Trophoblast cell (in vitro differentiated cells and primary cell): ENCODE data around the gene FOSB.

Experiments
- DNase-seq, 2 donors: peaks; one replicate each; pipeline ENCODE4 v3.0.0-alpha.2; 2016
- H2AFZ ChIP-seq: 2 replicates; pipeline ENCODE4 v1.6.1; 2013; ENCODE audit warnings: low read length, moderate library complexity, mild to moderate bottlenecking; ENCODE audit not compliant: insufficient read depth, poor library complexity
- H2AK5ac ChIP-seq: 2 replicates; pipeline ENCODE4 v1.6.1; 2013; ENCODE audit warnings: mild to moderate bottlenecking, low read length
- H2BK120ac ChIP-seq: 2 replicates; pipeline ENCODE4 v1.6.1; 2013; ENCODE audit warnings: low read length, mild to moderate bottlenecking, moderate library complexity; ENCODE audit not compliant: insufficient read depth, poor library complexity
- H2BK12ac ChIP-seq: 2 replicates; pipeline ENCODE4 v1.6.1; 2013; ENCODE audit warnings: mild to moderate bottlenecking, low read length, moderate library complexity
- H2BK5ac ChIP-seq: 2 replicates; pipeline ENCODE4 v1.6.1; 2013; ENCODE audit warnings: low read length, low read depth, moderate library complexity, mild to moderate bottlenecking; ENCODE audit not compliant: poor library complexity
- H3K14ac ChIP-seq: 2 replicates; pipeline ENCODE4 v1.6.1; 2013; ENCODE audit warnings: mild to moderate bottlenecking, low read length
- H3K18ac ChIP-seq: 2 replicates; pipeline ENCODE4 v1.6.1; 2013; ENCODE audit warnings: mild to moderate bottlenecking, low read length
- H3K23ac ChIP-seq: 2 replicates; pipeline ENCODE4 v1.6.1; 2013; ENCODE audit warnings: low read length
- H3K27ac ChIP-seq: 2 replicates; pipeline ENCODE4 v1.5.1; 2013; ENCODE audit warnings: low read depth, mild to moderate bottlenecking, inconsistent platforms, low read length, moderate library complexity
- H3K27me3 ChIP-seq: 2 replicates; pipeline ENCODE4 v1.6.1; 2013; ENCODE audit warnings: inconsistent platforms, mild to moderate bottlenecking, low read length, moderate library complexity; ENCODE audit not compliant: insufficient read depth
- H3K36me3 ChIP-seq, 2 experiments: 1 replicate in 1 of 2; 2 replicates in 1 of 2; pipeline ENCODE4 v1.6.1; 2013; ENCODE audit warnings: low read length in 2 of 2, mild to moderate bottlenecking in 2 of 2, moderate library complexity in 1 of 2; ENCODE audit not compliant: insufficient read depth in 2 of 2, control insufficient read depth in 1 of 2
- H3K4ac ChIP-seq: 2 replicates; pipeline ENCODE4 v1.6.1; 2013; ENCODE audit warnings: low read depth, mild to moderate bottlenecking, low read length, moderate library complexity
- H3K4me1 ChIP-seq, 2 experiments: 1 replicate in 1 of 2; 2 replicates in 1 of 2; pipeline ENCODE4 v1.6.1; 2013; ENCODE audit warnings: low read length in 2 of 2, mild to moderate bottlenecking in 2 of 2, moderate library complexity in 1 of 2; ENCODE audit not compliant: insufficient read depth in 2 of 2, control insufficient read depth in 1 of 2
- H3K4me2 ChIP-seq: 2 replicates; pipeline ENCODE4 v1.6.1; 2013; ENCODE audit warnings: inconsistent platforms, mild to moderate bottlenecking, low read length, moderate library complexity
- H3K4me3 ChIP-seq: 2 replicates; pipeline ENCODE4 v1.5.1; 2013; ENCODE audit warnings: mild to moderate bottlenecking, low read depth, low read length, inconsistent platforms
- H3K79me1 ChIP-seq: one replicate; pipeline ENCODE4 v1.6.1; 2013; ENCODE audit warnings: low read length
- H3K79me2 ChIP-seq: 2 replicates; pipeline ENCODE4 v1.6.1; 2013; ENCODE audit warnings: low read length, mild to moderate bottlenecking; ENCODE audit not compliant: control insufficient read depth, insufficient read depth, poor library complexity
- H3K9ac ChIP-seq: 2 replicates; pipeline ENCODE4 v1.6.1; 2013; ENCODE audit warnings: mild to moderate bottlenecking, low read length
- H3K9me3 ChIP-seq: 2 replicates; pipeline ENCODE4 v1.6.1; 2013; ENCODE audit warnings: low read depth, mild to moderate bottlenecking, control low read depth, inconsistent platforms, low read length; ENCODE audit not compliant: insufficient read depth
- H4K12ac ChIP-seq: 2 replicates; pipeline ENCODE4 v1.6.1; 2013; ENCODE audit warnings: low read depth, mild to moderate bottlenecking, low read length, moderate library complexity
- H4K8ac ChIP-seq: 2 replicates; pipeline ENCODE4 v1.6.1; 2013; ENCODE audit warnings: low read depth, mild to moderate bottlenecking, low read length, moderate library complexity
- H4K91ac ChIP-seq: one replicate; pipeline ENCODE4 v1.6.1; 2013; ENCODE audit warnings: low read depth, mild to moderate bottlenecking, low read length, moderate library complexity
- WGBS: extraction: QIAGEN DNeasy Blood & Tissue Kit; methylation state at CpG from one replicate; pipeline ENCODE4 v1.1.7; 2013; ENCODE audit warnings: missing lambda C conversion rate; ENCODE audit not compliant: insufficient read length, insufficient coverage; ENCODE audit errors: extremely low coverage; 5-methylcytosine and 5-hydroxymethylcytosine counted together

Gene FOSB

GRCh38 chr19:45473367-45473681 lies 5.5 kb downstream of the FOSB start:
- H2BK5ac ChIP-seq: no peak overlapping the region
- H3K4me1 ChIP-seq: peaks cover 5 to 9% of the 10 kb centered on the region in 2 experiments
- H3K4me3 ChIP-seq: no peak overlapping the region
- no peak overlapping the region for H4K12ac ChIP-seq
- H3K79me2 ChIP-seq: peaks cover 2% of the 10 kb centered on the region
- H3K18ac ChIP-seq: no peak overlapping the region
- H4K91ac ChIP-seq: no peak overlapping the region
- H2AK5ac ChIP-seq: no peak overlapping the region
- no peak overlapping the region for H3K4me2 ChIP-seq
- no peaks in the 10 kb centered on the region for H3K27me3 ChIP-seq
- H3K14ac ChIP-seq: no peak overlapping the region
- no peak overlapping the region for H4K8ac ChIP-seq
- H3K4ac ChIP-seq: no peak overlapping the region
- peak; percentile 73 to 84 for DNase-seq
- no peak overlapping the region for H2AFZ ChIP-seq
- no peak overlapping the region for H3K9ac ChIP-seq
- no peak overlapping the region for H2BK12ac ChIP-seq
- no peak overlapping the region for H3K23ac ChIP-seq
- no CpG with 5 or more reads among the region's 5 CpGs for WGBS
- peaks cover 5% of the 10 kb centered on the region for H3K79me1 ChIP-seq
- H2BK120ac ChIP-seq: no peak overlapping the region
- no peak overlapping the region for H3K27ac ChIP-seq
- H3K9me3 ChIP-seq: peaks cover 4% of the 10 kb centered on the region
- peaks cover 14 to 21% of the 10 kb centered on the region in 2 experiments for H3K36me3 ChIP-seq

- Histone ChIP-seq H3K4ac (no peak overlapping the region), H3K9ac (no peak overlapping the region), H2BK120ac (no peak overlapping the region), H3K27me3 (no peaks in the 10 kb centered on the region), H4K8ac (no peak overlapping the region), H3K9me3 (peaks cover 4% of the 10 kb centered on the region), H3K79me1 (peaks cover 8% of the 10 kb centered on the region), H2BK12ac (no peak overlapping the region), H3K27ac (no peak overlapping the region), H4K91ac (no peak overlapping the region), H3K4me1 (peaks cover 5 to 8% of the 10 kb centered on the region in 2 experiments), H3K14ac (no peak overlapping the region), H2BK5ac (no peak overlapping the region), H3K36me3 (peaks cover 14 to 21% of the 10 kb centered on the region in 2 experiments), H3K18ac (no peak overlapping the region), H2AFZ (no peak overlapping the region), H4K12ac (no peak overlapping the region), H3K4me3 (no peak overlapping the region), H3K79me2 (peaks cover under 1% of the 10 kb centered on the region), H2AK5ac (no peak overlapping the region), H3K4me2 (no peak overlapping the region), H3K23ac (no peak overlapping the region)
- no CpG with 5 or more reads among the region's 27 CpGs for WGBS
- peak; percentile 85 to 86 for DNase-seq
Measured at GRCh38 chr19:45473682-45474605, 6.1 kb downstream of the FOSB start.

- Histone ChIP-seq H3K36me3 (peaks cover 14 to 21% of the 10 kb centered on the region in 2 experiments), H2BK12ac (no peak overlapping the region), H3K27ac (no peak overlapping the region), H4K12ac (no peak overlapping the region), H2BK120ac (no peak overlapping the region), H3K27me3 (no peaks in the 10 kb centered on the region), H3K4me2 (no peak overlapping the region), H2AFZ (no peak overlapping the region), H3K4me3 (no peak overlapping the region), H2BK5ac (no peak overlapping the region), H3K23ac (no peak overlapping the region), H3K18ac (no peak overlapping the region), H3K4me1 (peaks cover 4 to 6% of the 10 kb centered on the region in 2 experiments), H3K79me1 (peaks cover 4% of the 10 kb centered on the region), H4K8ac (no peak overlapping the region), H4K91ac (no peak overlapping the region), H3K79me2 (no peaks in the 10 kb centered on the region), H3K9me3 (peaks cover 4% of the 10 kb centered on the region), H3K9ac (no peak overlapping the region), H3K4ac (no peak overlapping the region), H2AK5ac (no peak overlapping the region), H3K14ac (no peak overlapping the region)
- DNase-seq: peak; percentile 87 to 94
- WGBS: 100% methylated on average over 3 of the region's 28 CpGs
Measured at GRCh38 chr19:45474606-45475521, 7.1 kb downstream of the FOSB start.

- no peak overlapping the region for H3K14ac ChIP-seq
- no peak overlapping the region for H4K91ac ChIP-seq
- no peak overlapping the region for H4K8ac ChIP-seq
- no peak overlapping the region for H3K27ac ChIP-seq
- no peak overlapping the region for H3K4ac ChIP-seq
- H3K4me3 ChIP-seq: no peak overlapping the region
- no peaks in the 10 kb centered on the region for H3K79me2 ChIP-seq
- no peak overlapping the region for H2BK12ac ChIP-seq
- H4K12ac ChIP-seq: no peak overlapping the region
- no CpG with 5 or more reads among the region's 6 CpGs for WGBS
- no peak overlapping the region for H2BK5ac ChIP-seq
- H2BK120ac ChIP-seq: no peak overlapping the region
- H3K23ac ChIP-seq: no peak overlapping the region
- H2AFZ ChIP-seq: no peak overlapping the region
- no peak overlapping the region for H3K18ac ChIP-seq
- H3K36me3 ChIP-seq: peaks cover 13 to 18% of the 10 kb centered on the region in 2 experiments
- H3K9ac ChIP-seq: no peak overlapping the region
- H3K4me1 ChIP-seq: peaks cover 0 to 1% of the 10 kb centered on the region in 2 experiments
- no peak overlapping the region for H3K4me2 ChIP-seq
- peaks cover 4% of the 10 kb centered on the region for H3K79me1 ChIP-seq
- H3K27me3 ChIP-seq: no peaks in the 10 kb centered on the region
- no peak overlapping the region for H2AK5ac ChIP-seq
- H3K9me3 ChIP-seq: peaks cover 2% of the 10 kb centered on the region
- peak; percentile 76 to 95 for DNase-seq
Measured at GRCh38 chr19:45475537-45476291, 7.9 kb downstream of the FOSB start.
